Measurements from ENCODE around the gene SERPINA1. TPM values are rescaled to one million over a fixed set of nuclear protein-coding genes. Genes with fewer than 3 reads are reported as not detected.
A peak's percentile ranks its signal among the peaks of the same experiment; 100 is the strongest.

The SERPINA1 gene
- 100 to 1,000 TPM in 2 of 5 donors, 10 to 100 TPM in 3; 10.5 to 315 (median 46.3) TPM for total RNA-seq
- polyA plus RNA-seq: 1,000 to 10,000 TPM in 1 of 3 donors, 100 to 1,000 TPM in 1, 10 to 100 TPM in 1; 37.6 to 1,332 (median 307) TPM
- long read RNA-seq, donor 1, transcript SERPINA1-202 (5 exons, 1,622 nt): major isoform, 5 of 5 reads
- long read RNA-seq, donor 1, partial matches to known transcripts: 0 of 5 reads
- long read RNA-seq, donor 1, other reads (novel, unspliced or antisense): 0 of 5 reads
- long read RNA-seq, donor 2, transcript SERPINA1-202 (5 exons, 1,622 nt): major isoform, 45 of 63 reads
- long read RNA-seq, donor 2, partial matches to known transcripts: 16 of 63 reads
- long read RNA-seq, donor 2, other reads (novel, unspliced or antisense): 0 of 63 reads
- long read RNA-seq, donor 3, transcript SERPINA1-202 (5 exons, 1,622 nt): major isoform, 46 of 90 reads
- long read RNA-seq, donor 3, partial matches to known transcripts: 39 of 90 reads
- long read RNA-seq, donor 3, other reads (novel, unspliced or antisense): 0 of 90 reads
- long read RNA-seq, donor 4: 0 reads
- long read RNA-seq, donor 5, transcript SERPINA1-202 (5 exons, 1,622 nt): major isoform, 30 of 92 reads
- long read RNA-seq, donor 5, partial matches to known transcripts: 61 of 92 reads
- long read RNA-seq, donor 5, other reads (novel, unspliced or antisense): 0 of 92 reads
- long read RNA-seq, donor 6, transcript SERPINA1-202 (5 exons, 1,622 nt): major isoform, 18 of 59 reads
- long read RNA-seq, donor 6, partial matches to known transcripts: 38 of 59 reads
- long read RNA-seq, donor 6, other reads (novel, unspliced or antisense): 0 of 59 reads
- long read RNA-seq, donor 7: 0 reads
- long read RNA-seq, donor 8, transcript SERPINA1-202 (5 exons, 1,622 nt): major isoform, 31 of 81 reads
- long read RNA-seq, donor 8, partial matches to known transcripts: 48 of 81 reads
- long read RNA-seq, donor 8, other reads (novel, unspliced or antisense): 0 of 81 reads
- long read RNA-seq, donor 9, transcript SERPINA1-202 (5 exons, 1,622 nt): major isoform, 24 of 76 reads
- long read RNA-seq, donor 9, partial matches to known transcripts: 51 of 76 reads
- long read RNA-seq, donor 9, other reads (novel, unspliced or antisense): 0 of 76 reads
- long read RNA-seq, donor 10, transcript SERPINA1-202 (5 exons, 1,622 nt): major isoform, 39 of 108 reads
- long read RNA-seq, donor 10, partial matches to known transcripts: 69 of 108 reads
- long read RNA-seq, donor 10, other reads (novel, unspliced or antisense): 0 of 108 reads

- H3K27me3 ChIP-seq: no peaks in the 10 kb centered on the region
- intact Hi-C loops (cut with DNase I; ENCODE audit: low total_unique reads): no loop called here
- H3K36me3 ChIP-seq: no peaks in the 10 kb centered on the region
- TF ChIP-seq, protein P1, sequence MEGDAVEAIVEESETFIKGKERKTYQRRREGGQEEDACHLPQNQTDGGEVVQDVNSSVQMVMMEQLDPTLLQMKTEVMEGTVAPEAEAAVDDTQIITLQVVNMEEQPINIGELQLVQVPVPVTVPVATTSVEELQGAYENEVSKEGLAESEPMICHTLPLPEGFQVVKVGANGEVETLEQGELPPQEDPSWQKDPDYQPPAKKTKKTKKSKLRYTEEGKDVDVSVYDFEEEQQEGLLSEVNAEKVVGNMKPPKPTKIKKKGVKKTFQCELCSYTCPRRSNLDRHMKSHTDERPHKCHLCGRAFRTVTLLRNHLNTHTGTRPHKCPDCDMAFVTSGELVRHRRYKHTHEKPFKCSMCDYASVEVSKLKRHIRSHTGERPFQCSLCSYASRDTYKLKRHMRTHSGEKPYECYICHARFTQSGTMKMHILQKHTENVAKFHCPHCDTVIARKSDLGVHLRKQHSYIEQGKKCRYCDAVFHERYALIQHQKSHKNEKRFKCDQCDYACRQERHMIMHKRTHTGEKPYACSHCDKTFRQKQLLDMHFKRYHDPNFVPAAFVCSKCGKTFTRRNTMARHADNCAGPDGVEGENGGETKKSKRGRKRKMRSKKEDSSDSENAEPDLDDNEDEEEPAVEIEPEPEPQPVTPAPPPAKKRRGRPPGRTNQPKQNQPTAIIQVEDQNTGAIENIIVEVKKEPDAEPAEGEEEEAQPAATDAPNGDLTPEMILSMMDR (IDR thresholded peaks at IDR 0.05): no peak
- peak in 2 of 3 donors; percentile 40 to 56 for TF ChIP-seq POLR2AphosphoS5 (IDR thresholded peaks at IDR 0.05)
- peak; percentile 52 to 71 for DNase-seq
- 46 to 62% (median 51%) methylated on average over 16 to 18 of the region's 18 CpGs for WGBS, 5 donors
- H3K4me3 ChIP-seq: peak within 1 kb of the TSS in 3 of 4 donors; percentile 22 to 32 (median 26)
- no peaks in the 10 kb centered on the region for H3K9me3 ChIP-seq
- peak within 1 kb of the TSS in 3 of 5 donors; percentile 64 to 79 (median 75) for H3K27ac ChIP-seq
- peaks cover 36 to 89% (median 54%) of the 10 kb centered on the region in 4 donors for H3K4me1 ChIP-seq
Measured at GRCh38 chr14:94388384-94389103, at the start of gene SERPINA1. Gene SERPINA1 (minus strand): TSS chr14:94388602. CDS start chr14:94383237, 5,365 bp downstream.

DNA sequence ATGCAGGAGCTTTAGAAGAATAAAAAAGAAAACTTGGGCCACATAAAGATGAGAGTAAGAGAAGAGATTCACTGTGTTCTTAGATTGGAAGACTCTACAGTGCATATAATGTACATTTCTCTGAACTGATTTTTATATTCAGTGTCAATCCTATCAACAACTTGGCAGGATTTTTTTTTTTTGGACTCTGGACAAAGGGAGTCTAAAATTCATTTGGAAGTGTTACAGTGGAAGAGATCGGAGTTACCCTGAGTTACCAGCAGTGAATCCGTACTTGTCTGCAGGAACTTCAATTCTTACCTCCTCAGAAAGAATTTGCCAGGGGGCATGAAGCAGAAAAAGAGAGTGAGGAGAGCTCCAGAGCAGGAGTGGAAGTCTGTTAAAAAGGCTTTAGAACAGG lies 40.2 kb upstream of the SERPINA1 start:
- intact Hi-C loops (cut with DNase I; ENCODE audit: low total_unique reads): no loop called here
- no peak for DNase-seq
- no peaks in the 10 kb centered on the region for H3K4me1 ChIP-seq
- peaks cover 0 to 7% (median 3%) of the 10 kb centered on the region in 4 donors for H3K9me3 ChIP-seq
- H3K36me3 ChIP-seq: no peaks in the 10 kb centered on the region
- TF ChIP-seq POLR2AphosphoS5 (IDR thresholded peaks at IDR 0.05): no peak
- H3K27ac ChIP-seq: no peak overlapping the region
- H3K27me3 ChIP-seq: peaks cover 0 to 30% (median 3%) of the 10 kb centered on the region in 3 donors
- no peak overlapping the region for H3K4me3 ChIP-seq
- WGBS, 5 donors: 48 to 73% (median 66%) methylated on average over 2 of the region's 2 CpGs

DNA sequence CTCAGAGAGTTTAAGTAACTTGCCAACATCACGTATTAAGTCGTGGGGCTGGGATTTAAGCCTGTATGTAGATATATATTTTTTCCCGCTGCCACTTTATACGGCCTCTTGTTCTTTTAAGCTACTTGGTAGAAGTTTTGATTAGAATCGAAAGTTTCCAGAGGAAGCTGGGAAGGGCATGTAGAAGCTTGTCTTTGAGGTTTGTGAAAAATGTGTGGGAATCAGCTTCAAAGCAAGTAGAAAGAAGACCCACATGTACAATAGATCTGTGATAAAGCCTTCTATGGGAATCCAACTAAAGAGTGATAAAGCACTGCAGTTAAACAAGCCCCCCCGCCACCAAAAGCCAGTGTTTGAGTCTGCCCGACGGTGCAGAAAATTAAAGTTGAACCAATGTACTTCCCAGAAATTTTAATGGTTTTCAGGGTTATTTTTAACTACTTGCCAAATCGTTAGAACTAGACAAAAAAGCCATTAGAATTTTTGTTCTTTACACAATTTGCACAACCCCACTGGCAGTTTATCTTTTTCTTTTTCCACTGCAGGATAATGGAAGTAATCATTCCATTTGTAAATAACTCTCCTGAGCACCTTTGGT lies 38.7 kb upstream of the SERPINA1 start:
- no peaks in the 10 kb centered on the region for H3K4me1 ChIP-seq
- TF ChIP-seq POLR2A (IDR thresholded peaks at IDR 0.05) (no peak), POLR2AphosphoS5 (IDR thresholded peaks at IDR 0.05) (no peak), EP300 (IDR thresholded peaks at IDR 0.05) (no peak)
- TF ChIP-seq, protein P1 (IDR thresholded peaks at IDR 0.05): no peak
- WGBS, 5 donors: 51 to 70% (median 61%) methylated on average over 9 of the region's 9 CpGs
- H3K36me3 ChIP-seq: no peaks in the 10 kb centered on the region
- peaks cover 0 to 33% (median 3%) of the 10 kb centered on the region in 3 donors for H3K27me3 ChIP-seq
- H3K4me3 ChIP-seq: no peak overlapping the region
- no peak overlapping the region for H3K27ac ChIP-seq
- DNase-seq: no peak
- intact Hi-C loops (cut with DNase I; ENCODE audit: low total_unique reads): no loop called here
- H3K9me3 ChIP-seq: peaks cover 0 to 7% (median 3%) of the 10 kb centered on the region in 4 donors

GRCh38 chr14:94426526-94426925 lies 38.1 kb upstream of the SERPINA1 start:
- intact Hi-C loops (cut with DNase I; ENCODE audit: low total_unique reads): no loop called here
- peaks cover 0 to 7% (median 2%) of the 10 kb centered on the region in 4 donors for H3K9me3 ChIP-seq
- H3K4me1 ChIP-seq: no peaks in the 10 kb centered on the region
- no peak overlapping the region for H3K4me3 ChIP-seq
- no peaks in the 10 kb centered on the region for H3K36me3 ChIP-seq
- no peak overlapping the region for H3K27ac ChIP-seq
- TF ChIP-seq POLR2A (IDR thresholded peaks at IDR 0.05): no peak
- TF ChIP-seq, protein P1 (IDR thresholded peaks at IDR 0.05): no peak
- TF ChIP-seq POLR2AphosphoS5 (IDR thresholded peaks at IDR 0.05): no peak
- no peak for TF ChIP-seq EP300 (IDR thresholded peaks at IDR 0.05)
- H3K27me3 ChIP-seq: peaks cover 0 to 33% (median 3%) of the 10 kb centered on the region in 3 donors
- DNase-seq: peak in 1 of 2 donors; percentile 59
- WGBS, 5 donors: 30 to 65% (median 39%) methylated on average over 4 of the region's 4 CpGs
